Keratinocyte (primary cell): ENCODE data around the gene OPRD1.

Experiments
- CTCF ChIP-seq, 3 experiments: IDR thresholded peaks in 1 of 3; conservative IDR thresholded peaks in 1 of 3; optimal IDR thresholded peaks in 1 of 3; 2 replicates in 2 of 3; 3 replicates in 1 of 3; pipeline versions ENCODE3 to v1.5.1; 2011; ENCODE audit warnings: low read length in 3 of 3, mild to moderate bottlenecking in 3 of 3, moderate library complexity in 2 of 3, control low read depth in 1 of 3, inconsistent platforms in 1 of 3; ENCODE audit not compliant: insufficient read depth in 2 of 3; ENCODE audit errors: extremely low read depth in 1 of 3
- EZH2 ChIP-seq: IDR thresholded peaks from one replicate; pipeline ENCODE4 v1.6.1; 2012; ENCODE audit warnings: inconsistent platforms, mild to moderate bottlenecking, low read length, moderate library complexity

- TF ChIP-seq CTCF (optimal IDR thresholded peaks at IDR 0.05 in 1 of 3, IDR thresholded peaks at IDR 0.05 in 1 of 3, conservative IDR thresholded peaks at IDR 0.05 in 1 of 3; ENCODE audit: extremely low read depth in 1 of 3, insufficient read depth in 2 of 3, low read length in 3 of 3) (no peak), EZH2 (no peak)
Measured at GRCh38 chr1:28766532-28767183, 45.3 kb upstream of the OPRD1 start.
